Activated T-helper 17 cell treated with anti-CD3 and anti-CD28 coated beads, Interleukin-2, amount 50 U/mL, for 72 hours (primary cell): ENCODE measurements around the gene FBP2. TPM values are rescaled to one million over a fixed set of nuclear protein-coding genes. Genes with fewer than 3 reads are reported as not detected.
"Not testable (repeated sequence)": the region's sequence is repeated elsewhere in the genome, so short reads cannot be mapped to it uniquely, and the experiment has no call there.

ENCODE experiments used
- ATAC-seq: fragments of 150-1000 bp; cut with Tn5 transposase; replicated peaks from 2 replicates; pipeline ENCODE4 v1.10.0; 2021; ENCODE audit warnings: mild to moderate bottlenecking, moderate library complexity
- H3K27ac Mint-ChIP-seq: one replicate; pipeline ENCODE4 v1.8.0; 2022; ENCODE audit warnings: mixed read lengths
- H3K27me3 Mint-ChIP-seq: one replicate; pipeline ENCODE4 v1.8.0; 2022; ENCODE audit warnings: mixed read lengths
- H3K36me3 Mint-ChIP-seq: one replicate; pipeline ENCODE4 v1.8.0; 2022; ENCODE audit warnings: low read depth, mild to moderate bottlenecking, mixed read lengths
- H3K4me1 Mint-ChIP-seq: one replicate; pipeline ENCODE4 v1.8.0; 2022; ENCODE audit warnings: mixed read lengths
- H3K4me3 Mint-ChIP-seq: one replicate; pipeline ENCODE4 v1.8.0; 2022; ENCODE audit warnings: mild to moderate bottlenecking, mixed read lengths
- H3K9me3 Mint-ChIP-seq: one replicate; pipeline ENCODE4 v1.8.0; 2022; ENCODE audit warnings: mixed read lengths
- total RNA-seq, 2 donors: library from RNA; stranded (reverse); gene quantifications; one replicate each; pipeline ENCODE4 v1.2.3, GENCODE V29; 2022

Gene FBP2
- total RNA-seq, 2 donors from 2014 or later = not detected

DNA sequence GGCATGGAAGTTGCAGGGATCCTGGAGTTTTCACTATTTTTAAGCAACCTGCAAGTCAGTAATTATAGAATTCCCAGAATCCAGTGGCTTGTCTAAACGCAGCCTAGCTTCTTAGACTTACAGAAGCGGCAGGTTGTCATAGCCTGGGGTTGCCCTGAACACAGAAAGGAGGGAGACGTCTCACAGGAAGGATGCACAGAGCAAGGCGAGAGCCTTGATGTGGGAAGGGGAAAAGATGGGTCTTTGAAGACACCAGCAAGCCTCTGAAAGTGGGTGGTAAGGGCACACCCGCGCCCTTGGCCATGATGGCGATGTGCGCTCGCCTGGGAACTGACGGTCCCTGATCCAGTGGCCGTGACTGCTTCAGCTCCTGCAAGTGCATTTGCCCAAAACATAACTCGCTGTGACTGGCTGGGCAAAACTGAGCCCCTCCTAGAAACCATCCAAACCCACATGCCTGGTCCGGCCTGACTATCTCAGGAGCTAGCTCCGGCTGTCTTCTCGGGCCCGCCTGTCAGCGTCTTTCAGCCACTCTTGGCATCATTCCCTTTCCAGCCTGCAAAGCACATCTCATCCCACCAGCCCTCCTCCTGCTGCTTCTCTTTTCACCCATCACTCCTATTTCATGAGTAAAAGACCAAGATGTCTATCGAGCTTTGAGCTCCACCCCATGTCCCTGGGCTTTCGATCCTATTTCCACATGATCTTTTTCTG is 28.6 kb upstream of the FBP2 start:
- Mint-ChIP-seq H3K4me1 (no peaks in the 10 kb centered on the region), H3K27ac (no peak overlapping the region), H3K4me3 (no peak overlapping the region), H3K9me3 (no peaks in the 10 kb centered on the region), H3K27me3 (peaks cover 7% of the 10 kb centered on the region), H3K36me3 (no peaks in the 10 kb centered on the region)
- ATAC-seq = no peak

- Mint-ChIP-seq H3K9me3 (no peaks in the 10 kb centered on the region), H3K27me3 (peaks cover 7% of the 10 kb centered on the region), H3K36me3 (no peaks in the 10 kb centered on the region), H3K27ac (no peak overlapping the region), H3K4me3 (no peak overlapping the region), H3K4me1 (no peaks in the 10 kb centered on the region)
- no peak for ATAC-seq
Observed at GRCh38 chr9:94619026-94619425, 25.4 kb upstream of the FBP2 start.

GRCh38 chr9:94613003-94613402 is 19.4 kb upstream of the FBP2 start:
- Mint-ChIP-seq H3K36me3 (no peaks in the 10 kb centered on the region), H3K4me1 (no peaks in the 10 kb centered on the region), H3K27ac (no peak overlapping the region), H3K27me3 (no peaks in the 10 kb centered on the region), H3K9me3 (no peaks in the 10 kb centered on the region), H3K4me3 (no peak overlapping the region)
- ATAC-seq = no peak

DNA sequence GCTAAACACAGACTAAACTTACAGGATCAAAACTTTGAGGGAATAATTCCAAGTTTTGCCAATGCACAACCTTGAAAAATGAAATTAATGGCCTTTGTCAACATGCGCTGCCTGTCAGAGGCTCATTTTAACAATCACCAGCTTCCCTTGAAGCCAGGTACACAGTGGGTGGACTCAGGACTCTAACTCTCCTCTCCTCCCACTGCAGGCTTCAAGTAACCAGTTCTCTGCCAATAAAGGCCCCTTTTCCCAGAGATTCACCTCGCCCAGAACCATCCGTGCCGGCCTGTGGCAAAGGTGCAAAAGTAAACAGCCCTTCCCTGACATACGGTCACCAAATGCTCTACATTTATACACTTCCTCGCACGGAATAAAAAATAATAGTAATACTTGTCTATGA is 18.4 kb upstream of the FBP2 start:
- ATAC-seq = no peak
- H3K36me3 Mint-ChIP-seq = no peaks in the 10 kb centered on the region
- no peaks in the 10 kb centered on the region for H3K4me1 Mint-ChIP-seq
- H3K27me3 Mint-ChIP-seq = no peaks in the 10 kb centered on the region
- H3K9me3 Mint-ChIP-seq = no peaks in the 10 kb centered on the region
- no peak overlapping the region for H3K4me3 Mint-ChIP-seq
- H3K27ac Mint-ChIP-seq = no peak overlapping the region

DNA sequence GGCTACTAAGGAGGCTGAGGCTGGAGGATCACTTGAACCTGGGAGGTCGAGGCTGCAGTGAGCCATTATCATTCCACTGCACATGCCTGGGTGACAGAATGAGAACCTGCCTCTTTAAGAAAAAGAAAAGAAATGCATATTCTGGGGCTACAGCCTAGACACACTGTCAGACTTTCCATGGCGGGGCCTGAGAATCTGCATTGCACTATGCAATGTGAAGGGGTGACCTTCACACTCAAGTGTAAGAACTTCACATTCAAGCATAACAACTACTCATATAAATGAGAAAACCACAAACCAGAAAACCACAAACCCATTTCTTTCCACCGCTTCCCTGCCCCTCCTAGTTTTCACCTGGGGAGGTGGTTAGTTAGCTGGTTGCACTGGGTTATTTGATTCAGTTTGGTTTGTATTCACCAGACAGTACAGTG is 18.0 kb upstream of the FBP2 start:
- Mint-ChIP-seq H3K27me3 (no peaks in the 10 kb centered on the region), H3K4me1 (no peaks in the 10 kb centered on the region), H3K9me3 (no peaks in the 10 kb centered on the region), H3K27ac (no peak overlapping the region), H3K4me3 (no peak overlapping the region), H3K36me3 (no peaks in the 10 kb centered on the region)
- ATAC-seq = peak; percentile 47

GRCh38 chr9:94610181-94610606 is 16.6 kb upstream of the FBP2 start:
- Mint-ChIP-seq H3K4me1 (no peaks in the 10 kb centered on the region), H3K36me3 (no peaks in the 10 kb centered on the region), H3K9me3 (no peaks in the 10 kb centered on the region), H3K27me3 (no peaks in the 10 kb centered on the region), H3K27ac (no peak overlapping the region), H3K4me3 (no peak overlapping the region)
- ATAC-seq = no peak

GRCh38 chr9:94607423-94607691 is 13.7 kb upstream of the FBP2 start:
- Mint-ChIP-seq H3K4me3 (no peak overlapping the region), H3K9me3 (no peaks in the 10 kb centered on the region), H3K27ac (no peak overlapping the region), H3K27me3 (no peaks in the 10 kb centered on the region), H3K4me1 (no peaks in the 10 kb centered on the region), H3K36me3 (no peaks in the 10 kb centered on the region)
- no peak for ATAC-seq

- no peak overlapping the region for H3K27ac Mint-ChIP-seq
- H3K4me3 Mint-ChIP-seq = no peak overlapping the region
- no peak for ATAC-seq
- no peaks in the 10 kb centered on the region for H3K4me1 Mint-ChIP-seq
- no peaks in the 10 kb centered on the region for H3K36me3 Mint-ChIP-seq
- H3K9me3 Mint-ChIP-seq = no peaks in the 10 kb centered on the region
- no peaks in the 10 kb centered on the region for H3K27me3 Mint-ChIP-seq
Observed at GRCh38 chr9:94606646-94607422, 13.2 kb upstream of the FBP2 start.

- Mint-ChIP-seq H3K4me3 (no peak overlapping the region), H3K9me3 (no peaks in the 10 kb centered on the region), H3K4me1 (no peaks in the 10 kb centered on the region), H3K27me3 (no peaks in the 10 kb centered on the region), H3K36me3 (no peaks in the 10 kb centered on the region), H3K27ac (no peak overlapping the region)
- ATAC-seq = peak; percentile 89
Observed at GRCh38 chr9:94603259-94604160, 9.9 kb upstream of the FBP2 start.

DNA sequence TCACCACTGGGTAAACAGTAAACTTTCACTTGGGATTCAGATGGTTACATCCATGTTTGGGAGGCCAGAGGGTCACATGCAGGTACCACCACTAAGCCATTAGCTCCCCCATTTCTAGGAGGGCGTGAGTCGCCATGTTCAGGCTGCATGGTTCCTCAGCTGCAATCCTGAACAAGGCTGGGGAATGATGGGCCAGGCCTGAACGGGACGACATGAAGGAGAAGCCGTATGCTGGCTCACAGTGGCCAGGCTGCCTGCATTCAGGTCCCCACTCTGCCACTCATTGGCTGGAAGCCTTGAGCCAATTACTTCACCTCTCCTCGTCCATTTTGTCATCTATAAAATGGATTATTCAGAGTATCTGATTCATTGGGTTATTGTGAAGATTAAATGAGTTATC is 9.0 kb upstream of the FBP2 start:
- Mint-ChIP-seq H3K27ac (no peak overlapping the region), H3K36me3 (no peaks in the 10 kb centered on the region), H3K9me3 (no peaks in the 10 kb centered on the region), H3K27me3 (peaks cover under 1% of the 10 kb centered on the region), H3K4me3 (no peak overlapping the region), H3K4me1 (no peaks in the 10 kb centered on the region)
- ATAC-seq = no peak

GRCh38 chr9:94600715-94601114 is 7.1 kb upstream of the FBP2 start:
- Mint-ChIP-seq H3K4me1 (no peaks in the 10 kb centered on the region), H3K9me3 (no peaks in the 10 kb centered on the region), H3K36me3 (no peaks in the 10 kb centered on the region), H3K27me3 (peaks cover 10% of the 10 kb centered on the region), H3K27ac (no peak overlapping the region), H3K4me3 (no peak overlapping the region)
- ATAC-seq = no peak

DNA sequence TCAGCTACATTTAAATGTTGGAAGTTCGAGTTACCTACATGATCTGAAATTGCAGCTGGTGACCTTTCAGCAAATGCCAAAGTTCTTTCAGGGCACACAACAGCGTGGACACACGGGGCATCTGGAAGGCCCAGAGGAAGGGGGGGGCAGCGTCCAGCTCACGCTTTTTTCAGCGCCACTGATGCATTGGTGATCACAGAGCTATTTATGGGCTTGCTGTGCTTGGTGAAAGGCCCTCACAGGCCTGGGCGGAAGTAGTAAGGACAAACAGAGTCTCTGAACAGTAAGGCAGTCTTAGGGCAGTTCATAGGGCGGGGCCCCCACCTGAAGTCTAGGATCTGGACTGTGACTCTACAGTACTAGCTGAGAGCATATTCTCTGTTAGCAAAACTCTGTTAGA is 6.6 kb upstream of the FBP2 start:
- Mint-ChIP-seq H3K36me3 (no peaks in the 10 kb centered on the region), H3K4me3 (no peak overlapping the region), H3K27ac (no peak overlapping the region), H3K4me1 (no peaks in the 10 kb centered on the region), H3K27me3 (peaks cover 10% of the 10 kb centered on the region), H3K9me3 (no peaks in the 10 kb centered on the region)
- ATAC-seq = no peak

GRCh38 chr9:94599102-94599501 is 5.5 kb upstream of the FBP2 start:
- no peaks in the 10 kb centered on the region for H3K36me3 Mint-ChIP-seq
- no peak overlapping the region for H3K27ac Mint-ChIP-seq
- no peak overlapping the region for H3K4me3 Mint-ChIP-seq
- no peaks in the 10 kb centered on the region for H3K9me3 Mint-ChIP-seq
- no peak for ATAC-seq
- no peaks in the 10 kb centered on the region for H3K4me1 Mint-ChIP-seq
- peaks cover 12% of the 10 kb centered on the region for H3K27me3 Mint-ChIP-seq

GRCh38 chr9:94592683-94593082 is 941 bp downstream of the FBP2 start:
- not testable (repeated sequence) for H3K9me3 Mint-ChIP-seq, ATAC-seq, H3K36me3 Mint-ChIP-seq, H3K4me3 Mint-ChIP-seq, H3K4me1 Mint-ChIP-seq, H3K27ac Mint-ChIP-seq
- H3K27me3 Mint-ChIP-seq = peaks cover 27% of the 10 kb centered on the region

- H3K27me3 Mint-ChIP-seq = peaks cover 26% of the 10 kb centered on the region
Observed at GRCh38 chr9:94591876-94592275, 1.7 kb downstream of the FBP2 start.

More at GRCh38 chr9:94591876-94592275, 1.7 kb downstream of the FBP2 start:
- Mint-ChIP-seq H3K4me3 (no peak overlapping the region), H3K27ac (no peak overlapping the region), H3K4me1 (peaks cover 4% of the 10 kb centered on the region), H3K9me3 (no peaks in the 10 kb centered on the region), H3K36me3 (no peaks in the 10 kb centered on the region)
- no peak for ATAC-seq
